Large intestine (tissue), 3 donors: ENCODE results near the gene MYO1G. TPM values are rescaled to one million over a fixed set of nuclear protein-coding genes. Genes with fewer than 3 reads are reported as not detected.

Source experiments
- DNase-seq, 2 donors: peaks; one replicate each; pipeline versions ENCODE4 v3.0.0 to v3.0.0-alpha.2; 2013
- H3K27ac ChIP-seq: one replicate; pipeline ENCODE4 v1.5.1; 2013; ENCODE audit warnings: low read length
- H3K27me3 ChIP-seq: 2 replicates; pipeline ENCODE4 v1.6.1; 2013; ENCODE audit warnings: low read length; ENCODE audit not compliant: control insufficient read depth, insufficient read depth
- H3K36me3 ChIP-seq: 2 replicates; pipeline ENCODE4 v1.6.1; 2013; ENCODE audit warnings: low read length; ENCODE audit not compliant: control insufficient read depth, insufficient read depth
- H3K4me1 ChIP-seq: one replicate; pipeline ENCODE4 v1.6.1; 2013; ENCODE audit warnings: low read length; ENCODE audit not compliant: control insufficient read depth, insufficient read depth
- H3K4me3 ChIP-seq: one replicate; pipeline ENCODE4 v1.5.1; 2013; ENCODE audit warnings: low read length
- H3K9me3 ChIP-seq: one replicate; pipeline ENCODE4 v1.6.1; 2013; ENCODE audit warnings: mild to moderate bottlenecking, low read depth, low read length, moderate library complexity; ENCODE audit not compliant: control insufficient read depth
- WGBS: methylation state at CpG from one replicate; pipeline ENCODE4 v1.1.5; 2013; ENCODE audit warnings: low lambda C conversion rate; ENCODE audit not compliant: insufficient coverage; 5-methylcytosine and 5-hydroxymethylcytosine counted together
- polyA plus RNA-seq: library from polyadenylated mRNA; unstranded; fragments of 120-200 nt; gene quantifications from one replicate; pipeline ENCODE4 v1.2.1, GENCODE V29; 2013

MYO1G gene
- polyA plus RNA-seq, 1 donor: 2.2 TPM

DNA sequence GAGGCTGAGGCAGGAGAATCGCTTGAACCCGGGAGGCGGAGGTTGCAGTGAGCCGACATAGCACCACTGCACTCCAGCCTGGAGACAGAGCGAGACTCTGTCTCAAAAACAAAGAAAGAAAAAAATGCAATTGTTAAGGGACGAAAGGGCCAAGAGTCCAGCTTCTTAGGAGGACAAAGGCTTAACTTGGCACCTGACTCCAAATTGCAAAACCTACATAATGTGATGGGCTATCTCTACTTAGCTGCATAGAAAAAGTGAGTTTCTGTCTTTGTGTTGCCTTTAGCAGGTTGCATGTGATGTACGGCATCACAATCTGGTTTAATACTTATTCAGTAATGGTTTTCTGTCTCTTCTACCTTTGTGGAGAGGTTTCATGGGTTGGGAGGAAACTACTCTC is 8.6 kb upstream of the MYO1G start:
- Histone ChIP-seq H3K9me3 (no peaks in the 10 kb centered on the region), H3K27me3 (no peaks in the 10 kb centered on the region), H3K36me3 (peaks cover 30% of the 10 kb centered on the region), H3K27ac (peak overlapping the region; percentile 99), H3K4me1 (peaks cover 4% of the 10 kb centered on the region), H3K4me3 (no peak overlapping the region)
- no CpG with 5 or more reads among the region's 7 CpGs for WGBS
- DNase-seq: peak; percentile 70 to 84

GRCh38 chr7:44986218-44987053 is 7.6 kb upstream of the MYO1G start:
- Histone ChIP-seq H3K4me1 (peaks cover 4% of the 10 kb centered on the region), H3K9me3 (no peaks in the 10 kb centered on the region), H3K27ac (peak overlapping the region; percentile 99), H3K4me3 (peak overlapping the region; percentile 80), H3K36me3 (peaks cover 35% of the 10 kb centered on the region), H3K27me3 (no peaks in the 10 kb centered on the region)
- peak; percentile 97 for DNase-seq
- no CpG with 5 or more reads among the region's 68 CpGs for WGBS

- peaks cover 40% of the 10 kb centered on the region for H3K36me3 ChIP-seq
- H3K9me3 ChIP-seq: no peaks in the 10 kb centered on the region
- no peak for DNase-seq
- H3K27ac ChIP-seq: peak overlapping the region; percentile 99
- peaks cover 4% of the 10 kb centered on the region for H3K4me1 ChIP-seq
- no peaks in the 10 kb centered on the region for H3K27me3 ChIP-seq
- WGBS: no CpG with 5 or more reads among the region's 8 CpGs
- peak overlapping the region; percentile 80 for H3K4me3 ChIP-seq
These were observed 7.0 kb upstream of the MYO1G start for GRCh38 chr7:44985900-44986217.

- peak overlapping the region; percentile 99 for H3K27ac ChIP-seq
- no peaks in the 10 kb centered on the region for H3K9me3 ChIP-seq
- peak in 1 of 2 donors; percentile 33 for DNase-seq
- peak overlapping the region; percentile 80 for H3K4me3 ChIP-seq
- H3K27me3 ChIP-seq: no peaks in the 10 kb centered on the region
- no CpG with 5 or more reads among the region's 6 CpGs for WGBS
- H3K36me3 ChIP-seq: peaks cover 44% of the 10 kb centered on the region
- peaks cover 4% of the 10 kb centered on the region for H3K4me1 ChIP-seq
These were observed 6.3 kb upstream of the MYO1G start for GRCh38 chr7:44985033-44985695.

GRCh38 chr7:44984478-44984758 is 5.6 kb upstream of the MYO1G start:
- Histone ChIP-seq H3K4me1 (peaks cover 4% of the 10 kb centered on the region), H3K27me3 (no peaks in the 10 kb centered on the region), H3K4me3 (peak overlapping the region; percentile 80), H3K27ac (no peak overlapping the region), H3K36me3 (peaks cover 44% of the 10 kb centered on the region), H3K9me3 (no peaks in the 10 kb centered on the region)
- WGBS: no CpG with 5 or more reads among the region's 3 CpGs
- no peak for DNase-seq

- DNase-seq: no peak
- H3K4me1 ChIP-seq: peaks cover 4% of the 10 kb centered on the region
- no peaks in the 10 kb centered on the region for H3K27me3 ChIP-seq
- H3K9me3 ChIP-seq: no peaks in the 10 kb centered on the region
- no CpG with 5 or more reads among the region's 6 CpGs for WGBS
- H3K27ac ChIP-seq: no peak overlapping the region
- H3K36me3 ChIP-seq: peaks cover 44% of the 10 kb centered on the region
- peak overlapping the region; percentile 80 for H3K4me3 ChIP-seq
These were observed 5.1 kb upstream of the MYO1G start for GRCh38 chr7:44983742-44984477.

DNA sequence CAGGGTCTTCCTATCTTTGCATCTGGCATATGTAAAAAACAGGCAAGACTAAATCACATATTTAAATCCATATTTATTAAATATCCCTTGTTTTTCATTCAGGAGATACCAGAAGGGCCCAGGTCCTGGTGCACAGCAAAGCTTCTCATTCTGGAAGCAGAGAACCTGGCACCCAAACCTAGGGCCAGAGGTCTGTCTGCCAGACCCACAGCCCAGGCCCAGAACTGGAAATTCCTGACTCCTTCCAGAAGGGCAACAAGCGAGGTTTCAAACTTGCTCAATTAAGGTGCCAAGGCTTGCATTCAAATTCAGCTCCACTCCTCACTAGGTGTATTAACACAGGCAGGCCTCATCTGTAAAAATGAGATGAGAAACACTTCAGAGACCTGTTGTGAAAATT is 4.2 kb upstream of the MYO1G start:
- H3K9me3 ChIP-seq: no peaks in the 10 kb centered on the region
- H3K27me3 ChIP-seq: no peaks in the 10 kb centered on the region
- H3K36me3 ChIP-seq: peaks cover 46% of the 10 kb centered on the region
- H3K4me1 ChIP-seq: peaks cover 4% of the 10 kb centered on the region
- H3K4me3 ChIP-seq: no peak overlapping the region
- no CpG with 5 or more reads among the region's 1 CpG for WGBS
- no peak overlapping the region for H3K27ac ChIP-seq
- DNase-seq: no peak

GRCh38 chr7:44982535-44982923 is 3.7 kb upstream of the MYO1G start:
- peaks cover 46% of the 10 kb centered on the region for H3K36me3 ChIP-seq
- H3K4me1 ChIP-seq: peaks cover 4% of the 10 kb centered on the region
- DNase-seq: no peak
- H3K27ac ChIP-seq: no peak overlapping the region
- H3K4me3 ChIP-seq: no peak overlapping the region
- no CpG with 5 or more reads among the region's 1 CpG for WGBS
- H3K27me3 ChIP-seq: no peaks in the 10 kb centered on the region
- H3K9me3 ChIP-seq: no peaks in the 10 kb centered on the region

DNA sequence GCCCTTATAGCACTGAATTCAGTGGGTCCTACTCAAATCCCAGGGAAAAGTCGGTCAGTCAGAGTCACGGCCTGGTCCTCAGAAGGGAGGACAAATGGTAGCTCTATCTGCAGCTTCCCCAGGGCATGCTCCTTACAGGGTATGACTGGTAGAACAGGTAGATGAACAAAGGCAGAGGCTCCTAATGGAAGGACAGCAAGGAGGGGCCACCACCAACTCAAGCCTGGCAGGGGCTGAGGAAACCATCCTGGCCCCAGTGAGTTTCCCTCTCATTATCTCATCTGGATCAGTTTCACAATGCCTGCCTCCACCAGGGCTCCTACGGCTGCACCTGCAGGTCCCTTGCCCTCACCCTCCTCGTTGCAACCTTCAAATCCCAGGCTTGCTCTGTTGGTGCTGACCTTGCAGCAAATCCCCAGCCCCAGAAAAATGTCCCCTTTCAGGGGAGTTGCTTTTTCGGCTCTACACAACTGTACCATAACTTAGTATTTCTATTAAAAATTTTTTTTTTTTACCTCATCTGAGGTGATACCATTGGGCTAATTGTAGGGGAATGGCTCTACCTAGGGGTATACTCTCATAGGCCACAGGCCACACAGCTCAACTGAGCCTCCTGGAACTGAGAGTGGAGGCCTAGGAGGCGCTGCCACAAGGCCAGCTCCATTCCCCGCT is 2.4 kb upstream of the MYO1G start:
- Histone ChIP-seq H3K27ac (no peak overlapping the region), H3K9me3 (no peaks in the 10 kb centered on the region), H3K4me1 (no peaks in the 10 kb centered on the region), H3K4me3 (no peak overlapping the region), H3K36me3 (peaks cover 48% of the 10 kb centered on the region), H3K27me3 (no peaks in the 10 kb centered on the region)
- no peak for DNase-seq
- WGBS: 100% methylated on average over 1 of the region's 7 CpGs

DNA sequence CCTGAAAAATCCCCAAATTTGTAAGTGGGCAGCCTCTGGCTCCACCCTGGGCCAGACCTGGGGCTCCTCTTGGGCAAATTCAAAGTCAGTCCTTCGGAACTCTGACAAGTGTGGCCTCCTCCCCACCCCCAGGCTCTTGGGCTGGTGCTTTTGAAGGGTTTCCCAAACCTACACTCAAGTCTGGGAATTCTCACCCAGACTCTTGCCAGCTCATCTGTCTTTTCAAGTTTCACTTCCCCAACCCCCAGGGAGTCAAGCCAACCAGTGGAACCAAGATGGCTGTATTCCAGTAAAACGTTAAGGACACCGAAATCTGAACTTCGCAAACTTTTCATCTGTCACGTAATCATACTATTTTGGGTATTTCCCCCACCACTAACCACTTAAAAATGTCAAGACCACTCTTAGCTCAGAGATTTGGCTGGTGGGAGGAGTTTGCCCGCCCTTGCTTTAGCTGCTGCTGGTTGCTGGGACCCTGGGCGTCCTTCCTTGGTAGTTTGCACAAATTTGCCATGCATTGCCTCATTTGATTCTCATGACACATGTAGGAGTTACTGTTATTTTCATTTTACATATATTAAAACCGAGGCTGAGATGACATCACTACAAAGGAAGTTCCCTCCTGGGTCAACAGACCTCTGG is 1.7 kb upstream of the MYO1G start:
- Histone ChIP-seq H3K9me3 (no peaks in the 10 kb centered on the region), H3K27ac (no peak overlapping the region), H3K36me3 (peaks cover 51% of the 10 kb centered on the region), H3K27me3 (no peaks in the 10 kb centered on the region), H3K4me1 (no peaks in the 10 kb centered on the region), H3K4me3 (no peak overlapping the region)
- no peak for DNase-seq
- WGBS: no CpG with 5 or more reads among the region's 8 CpGs
